SIG-M5 treated with dmso at 0.1 percent for 504 hours (cell line): ENCODE measurements around the gene ABI3BP.

Experiments used
- DNase-seq: peaks from one replicate; lab custom pipeline; 2025; ENCODE audit not compliant: unreplicated experiment; lab: John Stamatoyannopoulos, UW

The ABI3BP gene

GRCh38 chr3:100982710-100983109 is 10.5 kb downstream of the ABI3BP start:
- DNase-seq: no peak

DNA sequence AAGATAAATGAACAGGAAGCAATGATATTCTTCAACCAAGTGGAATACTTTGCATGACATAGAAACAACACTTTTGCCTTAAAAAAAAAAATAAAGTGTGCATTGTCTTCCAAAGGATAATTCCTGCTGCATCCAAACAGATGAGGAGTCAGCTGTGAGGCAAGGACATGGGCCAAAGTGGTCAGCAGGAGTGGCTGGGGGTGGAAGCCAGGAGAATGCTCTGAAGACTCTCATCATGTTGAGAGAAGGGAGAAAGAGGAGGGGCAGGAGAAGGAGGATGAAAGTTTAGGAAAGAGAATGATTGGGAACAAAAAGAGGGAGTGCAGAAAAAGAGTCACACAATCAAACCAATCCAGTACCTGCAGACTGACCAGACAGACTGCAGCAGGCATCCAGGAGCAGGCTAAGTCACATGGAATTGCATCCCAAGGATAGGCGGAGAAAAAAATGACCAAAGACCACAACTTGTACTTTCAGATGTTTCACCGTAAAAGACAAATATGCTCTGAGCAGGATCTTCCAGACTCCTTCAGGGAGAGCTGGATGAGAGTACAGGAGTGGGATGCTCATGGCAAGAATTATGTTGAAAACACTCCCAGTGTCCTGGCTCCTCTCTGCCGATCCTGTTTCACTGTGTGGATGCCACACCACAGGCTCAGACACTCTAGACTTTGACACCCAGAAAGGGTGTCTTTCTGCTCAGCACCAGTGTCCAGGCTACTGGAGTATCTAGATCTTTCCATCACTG is 11.9 kb downstream of the ABI3BP start:
- no peak for DNase-seq

GRCh38 chr3:100978011-100978659 is 15.1 kb downstream of the ABI3BP start:
- no peak for DNase-seq

- DNase-seq: no peak
Observed at GRCh38 chr3:100976611-100977010, 16.6 kb downstream of the ABI3BP start.

DNA sequence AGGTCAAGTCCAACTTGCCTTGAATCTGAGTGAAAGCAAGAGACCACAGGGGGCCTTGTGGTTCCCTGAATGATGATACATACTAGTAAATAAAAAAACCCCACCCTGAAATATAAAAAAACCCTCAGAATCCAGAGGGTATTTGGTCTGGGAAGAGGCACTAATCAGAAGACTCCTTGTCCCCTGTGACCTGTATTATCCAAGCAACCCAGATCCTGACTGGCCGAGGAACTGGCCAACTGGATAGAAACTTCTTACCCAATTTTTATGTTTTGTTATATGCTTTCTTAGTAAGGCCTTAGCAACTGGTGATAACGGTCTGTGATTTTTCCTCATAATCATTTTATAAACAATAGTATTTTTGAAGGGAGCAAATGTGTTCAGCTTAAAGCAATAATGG is 17.5 kb downstream of the ABI3BP start:
- DNase-seq: no peak

DNA sequence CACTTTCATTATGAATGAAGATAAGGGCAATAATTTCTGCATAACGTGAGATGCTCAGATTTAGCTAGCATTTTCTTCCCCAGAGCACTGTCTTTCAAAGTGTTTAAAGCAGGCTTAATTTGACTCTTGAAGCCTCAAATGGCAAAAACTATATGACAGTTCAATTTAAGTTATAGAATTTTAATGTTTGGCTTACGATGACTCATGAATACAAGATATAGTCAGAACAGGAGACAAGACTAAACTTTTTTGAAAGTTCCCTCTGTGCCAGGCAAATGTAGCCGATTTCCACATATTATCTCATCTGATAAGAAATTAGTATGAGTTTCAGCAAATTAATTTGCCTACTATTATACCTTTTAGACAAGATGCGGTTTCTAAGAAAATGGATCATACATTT is 19.6 kb downstream of the ABI3BP start:
- DNase-seq: no peak

DNA sequence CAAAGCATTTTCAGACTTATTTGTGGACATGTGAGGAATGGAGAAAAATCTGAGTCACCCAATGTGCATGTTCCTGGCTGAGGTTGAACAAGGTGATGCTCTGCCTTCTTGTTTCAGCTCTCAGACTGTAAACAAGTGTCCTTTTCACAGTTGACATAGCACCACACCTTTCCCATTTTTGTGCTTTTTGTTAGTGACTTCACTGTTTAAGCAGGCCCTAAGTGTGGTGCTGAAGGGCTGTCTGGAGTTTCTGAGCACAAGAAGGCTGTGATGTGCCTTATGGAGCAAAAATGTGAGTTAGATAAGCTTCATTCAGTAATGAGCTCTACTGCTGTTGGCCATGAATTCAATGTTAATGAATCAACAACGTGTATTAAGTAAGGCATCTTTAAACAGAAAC is 20.4 kb downstream of the ABI3BP start:
- no peak for DNase-seq

- DNase-seq: no peak
Observed at GRCh38 chr3:100972301-100972844, 20.8 kb downstream of the ABI3BP start.

- no peak for DNase-seq
Observed at GRCh38 chr3:100971798-100972197, 21.4 kb downstream of the ABI3BP start.

GRCh38 chr3:100970477-100970990 is 22.7 kb downstream of the ABI3BP start:
- DNase-seq: no peak

DNA sequence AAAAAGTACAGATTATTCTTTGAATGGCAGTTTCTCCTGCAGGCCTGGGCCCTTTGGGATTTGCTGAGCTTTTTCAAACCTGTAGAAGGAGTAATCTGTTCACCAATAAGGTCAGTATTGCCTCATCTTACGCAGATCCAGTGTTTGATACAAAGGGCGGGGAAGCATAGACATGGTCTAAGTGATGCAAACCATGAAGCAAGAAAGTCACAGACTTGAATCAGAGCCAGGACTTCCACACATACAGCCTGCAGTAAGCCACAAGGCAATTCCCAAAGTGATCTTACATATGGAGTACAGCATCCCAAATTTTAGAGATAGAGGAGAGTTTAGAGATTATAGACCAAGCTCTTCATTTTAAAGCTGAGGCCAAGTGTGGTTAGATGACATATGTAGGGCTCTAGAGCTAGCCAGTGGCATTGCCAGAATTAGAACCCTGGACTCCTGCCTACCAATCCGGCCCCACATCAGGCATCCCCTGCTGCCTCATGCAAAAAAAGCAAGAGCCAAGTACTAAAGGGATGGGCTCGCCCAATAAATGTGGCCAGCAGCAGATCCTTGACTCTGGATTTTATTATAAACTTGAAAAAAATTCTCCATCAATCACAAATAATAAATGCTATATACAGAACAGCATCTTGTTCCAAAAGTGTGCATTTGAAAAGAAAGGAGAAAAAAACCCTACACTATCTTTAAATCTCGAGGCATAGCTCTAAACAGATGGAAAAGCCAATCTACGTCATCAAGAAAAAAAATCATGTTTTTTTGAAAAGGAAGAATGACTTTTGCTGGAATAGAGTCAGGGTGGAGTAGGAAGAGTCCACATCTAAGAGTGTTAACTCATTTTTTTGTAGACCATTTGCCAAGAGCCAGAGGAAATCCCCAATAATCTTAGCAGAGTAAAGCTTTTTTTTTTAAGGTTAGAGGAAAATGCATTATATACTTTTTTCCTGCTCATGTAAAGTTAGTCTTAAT is 24.0 kb downstream of the ABI3BP start:
- DNase-seq: no peak

DNA sequence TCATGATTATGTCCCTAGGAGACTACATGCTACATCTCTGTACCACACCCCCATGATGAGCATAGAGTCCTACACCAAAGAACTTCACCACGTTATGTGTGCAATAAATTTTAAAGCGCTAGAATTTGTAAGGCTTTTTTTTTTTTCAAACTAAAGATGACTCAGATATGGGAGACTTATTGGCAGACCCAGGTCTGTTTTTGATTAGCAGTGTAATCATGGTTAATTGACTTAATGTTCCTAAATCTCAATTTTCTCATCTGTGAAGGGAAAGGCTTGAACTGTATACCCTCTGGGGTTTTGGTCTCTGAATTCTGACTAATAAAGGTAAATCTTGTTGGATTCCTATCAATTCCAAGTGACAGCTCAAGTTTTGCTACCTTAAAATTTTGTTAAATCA is 26.4 kb downstream of the ABI3BP start:
- no peak for DNase-seq

GRCh38 chr3:100966049-100966491 is 27.2 kb downstream of the ABI3BP start:
- no peak for DNase-seq

GRCh38 chr3:100963041-100963440 is 30.2 kb downstream of the ABI3BP start:
- no peak for DNase-seq

GRCh38 chr3:100957261-100957986 is 35.8 kb downstream of the ABI3BP start:
- no peak for DNase-seq

GRCh38 chr3:100956276-100956675 is 36.9 kb downstream of the ABI3BP start:
- DNase-seq: no peak

- no peak for DNase-seq
Observed at GRCh38 chr3:100954990-100955389, 38.2 kb downstream of the ABI3BP start.

GRCh38 chr3:100954199-100954935 is 38.9 kb downstream of the ABI3BP start:
- DNase-seq: no peak

GRCh38 chr3:100953103-100953502 is 40.1 kb downstream of the ABI3BP start:
- no peak for DNase-seq

DNA sequence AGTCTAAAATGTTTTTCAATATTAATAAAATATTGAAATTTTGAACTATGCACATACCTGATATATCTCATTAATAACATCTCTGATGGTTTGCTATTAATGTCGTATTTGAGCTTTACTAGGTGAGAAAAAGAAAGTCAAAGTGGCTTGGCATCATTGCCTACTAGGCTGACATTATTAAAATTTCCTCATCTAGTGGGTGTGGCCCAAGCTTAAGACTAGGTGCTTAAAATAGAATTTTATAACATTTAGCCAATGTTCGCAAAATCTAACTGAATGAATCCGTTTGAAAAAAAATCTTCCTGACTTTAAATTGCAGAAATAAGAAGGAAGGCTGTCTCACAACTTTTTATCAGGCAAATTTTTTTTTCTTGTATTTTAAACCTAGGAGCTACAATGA is 46.1 kb downstream of the ABI3BP start:
- no peak for DNase-seq
